Colon (tissue), 2 donors: ENCODE measurements around the gene DVL2.

Experiments
- FAIRE-seq: peaks from 2 replicates; lab custom pipeline; 2012; peaks lifted over from hg19 to GRCh38; lab: Jason Lieb, UNC
- donor health status: control.
- donor health status: control.

DVL2 gene

DNA sequence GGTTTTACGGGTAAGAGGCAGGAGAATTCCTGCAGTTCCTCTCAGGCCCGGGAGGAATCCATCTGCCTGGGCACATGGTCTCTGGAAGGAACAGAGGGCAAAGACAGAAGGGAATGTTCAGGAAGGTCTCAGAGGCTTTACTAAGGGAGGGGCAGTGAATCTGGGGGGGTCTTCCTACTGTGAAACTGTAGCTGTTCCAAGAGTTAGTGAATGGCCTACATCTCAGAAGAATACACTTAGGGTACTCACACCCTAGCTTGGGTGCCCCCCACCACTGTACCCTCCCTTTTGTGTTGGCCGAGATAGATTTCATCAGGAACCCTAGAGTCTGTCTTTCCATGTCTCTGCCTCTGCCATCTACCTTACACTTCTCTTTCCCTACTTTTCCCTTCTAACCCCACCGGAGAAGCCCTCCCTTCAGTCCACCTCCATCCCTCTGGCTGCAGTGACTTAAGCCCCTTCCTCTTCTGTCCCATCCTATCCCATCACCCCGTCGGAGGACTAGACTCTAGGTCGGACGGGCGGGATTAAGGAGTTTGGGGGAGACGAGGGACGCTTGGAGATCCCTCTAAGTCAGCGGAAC is 15.0 kb downstream of the DVL2 start:
- no peak for FAIRE-seq

DNA sequence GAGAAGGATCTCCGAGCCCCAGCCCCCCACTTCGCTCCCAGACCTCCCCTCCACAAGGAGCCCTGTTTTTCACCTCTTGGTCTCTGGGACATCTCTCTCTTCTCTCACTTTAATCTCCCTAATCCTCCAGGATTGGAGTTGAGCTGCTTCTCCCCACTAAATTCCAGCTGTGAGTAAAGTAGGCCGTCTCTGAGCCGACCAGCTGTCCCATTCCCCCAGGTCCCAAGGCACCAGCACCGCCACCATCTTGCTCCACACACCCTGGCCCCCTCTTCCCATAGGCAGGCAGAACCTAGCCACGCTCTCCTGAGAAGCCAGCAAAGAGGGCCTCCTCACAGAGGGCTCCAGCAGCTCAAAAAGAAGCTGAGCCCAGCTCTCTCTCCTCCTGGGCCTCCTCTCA is 15.6 kb downstream of the DVL2 start:
- FAIRE-seq = no peak

DNA sequence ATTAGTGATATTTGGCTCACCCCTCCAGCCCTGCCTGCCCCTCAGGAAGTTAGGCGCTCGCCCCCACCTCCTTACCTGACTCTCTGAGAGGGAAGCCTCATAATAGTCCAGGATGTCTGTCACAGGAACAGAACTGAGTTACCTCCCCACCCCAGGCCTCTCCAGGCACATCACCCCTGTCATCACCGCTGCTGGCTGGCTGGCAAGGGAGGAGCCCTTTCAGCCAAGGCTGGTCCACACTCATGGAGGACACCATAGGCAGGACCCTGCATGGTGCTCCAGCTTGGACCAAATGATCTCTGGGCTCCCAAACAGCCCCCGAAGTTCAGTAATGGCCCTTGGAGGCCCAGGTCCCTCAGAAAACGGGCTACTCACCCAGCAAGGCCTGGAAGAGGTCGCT is 16.2 kb downstream of the DVL2 start:
- no peak for FAIRE-seq

DNA sequence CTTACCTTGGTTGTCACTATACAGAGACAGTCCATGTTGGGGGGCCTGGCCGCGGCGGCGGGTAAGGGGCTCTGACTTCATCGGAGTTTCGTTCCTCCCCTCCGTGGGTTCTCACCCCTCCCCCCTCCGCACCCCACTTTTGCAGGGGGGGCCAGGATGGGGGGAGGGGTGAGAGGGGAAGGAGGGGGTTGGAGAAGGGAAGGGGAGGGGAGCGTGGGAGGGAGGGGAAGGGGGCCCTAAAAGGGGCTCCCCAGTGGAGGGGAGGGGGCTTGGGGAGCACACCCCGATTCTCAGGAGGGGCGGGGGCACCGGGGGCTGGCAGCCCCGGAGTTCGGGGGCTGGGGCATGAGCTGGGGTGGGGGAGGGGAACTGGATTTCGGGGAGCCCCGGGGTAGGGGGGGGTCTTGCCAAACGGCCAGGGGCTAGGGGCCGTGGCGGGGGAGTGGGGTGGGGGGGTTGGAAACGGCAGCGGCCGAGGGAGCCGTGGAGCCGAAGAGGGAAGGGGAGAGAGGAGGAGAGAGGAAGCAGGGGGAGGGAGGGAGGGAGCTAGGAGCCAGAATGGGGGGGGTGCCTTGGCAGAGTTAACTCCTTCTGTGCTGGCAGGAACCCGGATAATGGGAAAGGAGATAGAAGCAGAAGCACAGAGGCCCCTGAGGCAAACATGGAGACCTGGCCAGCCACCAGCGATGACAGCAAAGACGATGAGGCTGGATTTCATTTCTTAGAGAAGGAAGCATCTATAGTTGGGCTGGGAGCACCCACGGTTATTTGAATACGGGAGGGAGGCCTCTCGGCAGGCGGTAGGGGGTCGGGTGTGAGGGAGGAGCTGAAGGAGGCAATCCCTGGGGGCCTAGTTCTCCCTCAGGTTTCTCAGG is 17.0 kb downstream of the DVL2 start:
- FAIRE-seq = no peak

DNA sequence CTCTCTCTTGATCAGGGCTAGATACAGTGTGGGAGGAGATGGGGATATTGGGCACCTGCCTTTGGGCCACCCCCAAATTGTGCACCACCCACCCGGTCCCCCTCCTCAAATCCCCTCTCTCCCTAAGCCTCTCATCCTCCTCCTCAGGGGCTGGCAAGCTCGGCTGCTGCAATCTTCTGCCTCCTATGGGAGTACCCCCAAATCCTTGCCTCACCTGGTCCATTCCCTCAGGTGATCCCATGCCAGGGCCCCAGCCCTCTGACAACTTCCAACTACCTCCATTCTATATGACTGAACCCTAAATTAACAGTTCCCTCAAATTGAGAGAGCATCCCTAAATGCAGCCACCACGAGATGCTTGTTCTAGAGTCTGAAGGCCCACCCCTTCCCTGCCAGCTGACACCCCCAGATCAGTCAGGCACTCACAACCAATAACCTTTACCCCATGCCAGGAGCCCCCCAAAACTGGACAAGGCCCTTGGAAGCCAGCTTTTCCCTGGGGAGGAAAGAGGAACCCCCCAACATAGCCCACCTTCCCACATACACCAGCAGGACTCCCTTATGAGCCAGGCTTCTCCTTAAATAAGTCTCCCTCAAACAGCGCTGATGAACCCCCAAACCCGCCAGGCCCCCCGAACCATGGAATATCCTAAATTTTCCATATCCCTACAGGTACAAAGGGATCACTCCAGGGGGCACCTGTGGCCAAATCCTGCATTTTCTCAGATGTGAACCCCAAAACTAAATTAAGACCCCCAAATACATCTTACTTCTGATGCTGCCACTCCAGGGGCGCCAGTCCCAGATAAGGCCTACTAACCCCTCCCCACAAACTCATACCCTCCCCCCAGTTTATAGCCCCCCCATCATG is 17.8 kb downstream of the DVL2 start:
- FAIRE-seq = no peak

DNA sequence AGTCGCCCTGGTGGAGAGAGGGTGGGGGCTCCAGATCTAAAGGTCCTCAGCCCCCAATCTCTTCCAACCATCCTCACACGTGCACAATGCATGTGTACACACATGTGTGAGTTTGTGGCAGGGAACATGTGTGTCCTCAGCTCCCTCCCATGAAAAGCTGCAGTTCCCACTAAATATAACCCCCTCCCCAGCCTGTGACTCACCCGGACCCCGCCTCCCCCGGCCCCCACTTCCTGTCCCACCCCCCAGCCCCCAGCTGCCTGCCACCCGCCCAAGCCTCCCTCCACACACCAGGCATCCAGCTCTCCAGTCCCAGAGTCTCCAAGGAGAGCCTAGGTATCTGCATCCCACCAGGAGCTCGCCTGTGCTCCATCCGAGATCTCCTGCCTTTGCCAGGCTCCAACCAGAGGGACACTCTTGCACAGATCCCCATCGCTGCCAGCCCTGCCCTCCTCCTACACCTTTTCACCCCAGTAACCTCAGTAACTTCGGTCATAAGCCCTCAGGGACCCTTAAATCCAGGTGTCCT is 18.6 kb downstream of the DVL2 start:
- FAIRE-seq = no peak

DNA sequence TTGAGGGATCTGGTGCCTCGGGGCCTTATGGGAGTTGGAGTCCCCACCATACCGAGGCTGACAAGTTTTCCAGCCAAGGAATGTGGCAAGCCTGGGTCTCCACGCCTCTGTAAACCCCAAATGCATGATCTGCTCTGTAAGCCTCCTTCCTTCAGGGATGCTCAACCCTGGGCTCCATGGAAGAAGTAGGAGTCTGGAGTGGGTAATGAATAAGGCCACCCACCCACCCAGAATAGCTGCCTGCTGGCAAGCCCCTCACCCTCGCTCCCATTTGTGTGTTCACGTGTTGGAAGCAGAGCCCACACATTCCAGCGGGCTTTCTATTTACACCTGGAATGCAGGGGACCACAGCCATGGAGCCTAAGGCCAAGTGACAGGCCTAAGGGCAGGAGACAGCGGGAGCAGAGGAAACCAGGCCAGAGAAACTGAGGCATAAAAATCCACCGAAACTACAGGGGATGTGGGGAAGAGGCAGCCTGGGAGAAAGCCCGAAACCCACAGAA is 19.1 kb downstream of the DVL2 start:
- FAIRE-seq = no peak

DNA sequence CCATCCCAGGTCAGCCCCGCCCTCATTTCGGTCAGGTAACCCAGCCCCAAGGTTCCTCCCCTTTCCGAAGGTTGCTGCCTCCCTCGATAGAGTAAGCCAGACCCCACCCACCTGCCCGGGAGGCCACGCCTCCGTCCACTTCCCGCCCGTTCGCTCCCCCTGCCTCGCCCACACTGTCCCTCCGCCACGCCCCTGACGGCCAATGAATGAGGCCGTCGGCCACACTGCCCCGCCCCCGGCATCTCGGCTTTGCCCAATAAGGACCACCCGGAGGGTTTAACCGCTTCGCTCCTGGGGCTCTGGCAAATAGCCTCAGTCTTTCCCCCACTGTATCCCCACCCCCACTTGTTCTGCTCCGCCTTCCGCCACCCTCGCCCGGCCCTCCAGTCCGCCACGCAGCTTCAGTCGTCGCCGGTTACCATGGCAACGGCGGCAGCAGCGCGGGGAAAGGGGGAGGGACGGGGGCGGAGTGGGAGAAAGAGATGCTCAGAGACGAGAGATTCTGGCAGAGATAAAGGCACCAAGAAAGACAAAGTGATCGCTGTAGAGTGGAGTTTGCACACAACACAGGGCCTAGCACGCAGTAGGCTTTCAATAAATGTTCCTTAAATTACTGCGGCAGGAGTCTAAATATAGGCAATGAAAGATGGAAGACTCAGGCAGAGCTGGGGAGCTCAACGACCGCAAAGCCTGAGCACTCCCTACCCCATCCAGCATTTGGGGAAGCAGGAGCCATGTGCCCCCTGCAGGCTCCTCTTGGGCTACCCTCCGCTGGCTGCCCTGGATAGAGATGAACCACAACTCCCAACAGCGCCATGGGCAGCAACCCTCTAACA is 19.8 kb downstream of the DVL2 start:
- FAIRE-seq = no peak

DNA sequence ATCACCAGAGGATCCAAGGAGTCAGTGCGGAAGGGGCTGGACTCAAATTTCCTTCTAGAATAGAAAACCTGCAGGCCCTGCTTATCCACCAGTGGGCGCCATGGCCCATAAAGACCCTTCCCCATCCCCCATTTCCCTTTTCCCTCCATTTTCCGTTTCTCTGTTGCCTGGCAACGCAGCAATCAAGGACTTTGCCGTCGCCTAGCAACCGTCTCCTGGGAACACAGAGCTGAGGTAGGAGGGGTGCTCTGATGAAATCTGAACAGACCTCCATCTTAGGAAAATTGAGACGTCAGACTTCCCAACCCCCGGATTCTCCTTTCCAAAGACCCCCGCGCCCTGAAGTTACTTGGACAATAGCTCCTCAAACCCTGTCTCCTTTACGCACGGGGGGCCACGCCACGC is 20.4 kb downstream of the DVL2 start:
- no peak for FAIRE-seq

DNA sequence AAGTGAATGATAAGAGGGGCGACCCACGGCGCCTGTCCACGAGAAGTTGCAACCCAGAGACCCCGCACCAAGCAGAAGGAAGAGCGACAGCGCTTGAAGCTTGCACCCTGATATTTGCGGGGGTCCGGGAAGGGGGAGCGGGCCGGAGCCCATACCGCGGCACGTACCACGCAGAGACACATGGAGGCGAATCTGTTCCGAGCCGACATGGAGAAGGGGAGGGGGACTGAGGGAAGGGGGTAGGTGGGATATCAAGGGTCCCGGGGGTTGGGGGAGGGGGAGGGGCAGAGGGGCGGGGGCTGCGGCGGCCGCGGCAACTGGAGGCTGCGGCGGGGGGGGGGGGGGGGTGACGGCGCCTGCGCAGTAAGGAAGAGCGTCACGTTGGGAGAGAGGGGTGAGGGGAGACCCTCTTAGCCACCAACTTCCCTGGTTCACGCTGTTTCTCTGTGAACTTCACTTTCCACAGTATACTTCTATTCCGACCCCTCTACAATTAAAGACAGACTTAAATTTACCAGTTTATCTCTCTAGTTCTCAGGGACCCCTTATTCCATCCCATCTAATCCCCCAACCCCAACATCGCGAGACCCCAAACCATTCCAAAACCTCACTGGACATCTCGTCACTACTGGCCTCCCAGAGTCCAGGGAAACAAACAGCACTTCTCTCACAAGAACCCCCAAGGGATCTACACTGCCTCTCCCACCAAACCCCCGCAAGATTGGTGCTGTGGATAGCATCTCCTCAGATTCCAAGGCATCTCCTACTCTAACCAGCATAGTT is 22.6 kb downstream of the DVL2 start:
- no peak for FAIRE-seq

DNA sequence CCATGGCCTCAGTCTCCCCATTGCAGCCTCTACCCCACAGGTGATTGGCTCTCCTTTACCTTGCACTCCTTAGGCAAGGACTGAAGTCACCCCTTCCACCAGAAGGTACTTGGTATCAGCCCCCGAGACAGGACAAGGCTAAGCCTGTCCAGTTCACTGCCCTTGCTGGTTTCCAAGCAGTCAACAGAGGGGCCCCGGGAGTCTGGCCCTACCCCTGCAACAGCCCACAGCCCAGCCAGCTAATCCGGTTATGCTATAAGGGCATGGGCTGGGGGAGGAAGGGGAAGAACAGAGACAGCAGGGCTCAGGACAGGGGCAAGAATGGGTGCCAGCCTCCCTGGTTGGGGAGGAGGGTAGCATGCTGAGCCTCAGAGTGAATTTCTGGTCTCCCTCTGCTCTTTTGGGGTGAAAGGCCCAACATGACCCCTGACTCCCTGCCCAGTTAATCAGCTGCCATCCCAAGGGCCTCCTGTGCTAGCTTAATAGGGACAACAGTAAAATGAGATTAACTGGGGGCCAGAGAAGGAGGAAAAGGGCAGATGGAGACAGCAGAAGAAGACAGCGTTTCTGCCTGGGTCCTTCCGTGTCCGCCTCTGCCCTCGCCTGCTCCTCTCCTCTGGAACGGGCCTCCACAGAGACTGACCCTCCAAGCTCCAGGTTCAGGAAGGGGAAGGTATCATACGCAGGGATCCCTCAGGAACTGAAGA is 25.4 kb downstream of the DVL2 start:
- no peak for FAIRE-seq

DNA sequence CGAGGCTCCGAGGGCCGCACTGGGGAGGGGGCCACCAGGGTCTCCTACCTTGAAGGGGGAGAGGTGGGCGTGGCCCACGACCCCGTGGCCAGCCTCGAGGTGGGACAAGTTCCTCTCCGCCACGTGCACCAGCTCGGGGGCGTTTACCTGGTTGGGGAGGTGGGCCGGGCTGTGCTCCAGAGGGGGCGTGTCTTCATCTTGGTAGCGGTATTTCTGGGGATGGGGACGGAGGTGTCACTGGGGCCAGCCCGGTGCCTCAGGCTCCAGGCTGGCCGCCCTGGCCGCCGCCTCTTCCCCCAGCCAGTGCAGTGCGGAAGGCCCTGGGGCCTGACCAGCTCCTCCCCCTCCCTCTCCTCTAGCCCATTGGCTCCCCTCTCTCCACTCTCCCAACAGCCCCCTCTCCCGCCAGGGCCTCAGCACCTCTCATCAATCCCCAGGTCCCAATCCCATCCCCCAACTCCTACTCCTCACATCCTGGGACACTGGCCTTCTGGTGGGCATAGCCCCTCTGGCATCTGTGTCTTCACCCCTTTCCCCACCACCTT is 26.2 kb downstream of the DVL2 start:
- FAIRE-seq = no peak

DNA sequence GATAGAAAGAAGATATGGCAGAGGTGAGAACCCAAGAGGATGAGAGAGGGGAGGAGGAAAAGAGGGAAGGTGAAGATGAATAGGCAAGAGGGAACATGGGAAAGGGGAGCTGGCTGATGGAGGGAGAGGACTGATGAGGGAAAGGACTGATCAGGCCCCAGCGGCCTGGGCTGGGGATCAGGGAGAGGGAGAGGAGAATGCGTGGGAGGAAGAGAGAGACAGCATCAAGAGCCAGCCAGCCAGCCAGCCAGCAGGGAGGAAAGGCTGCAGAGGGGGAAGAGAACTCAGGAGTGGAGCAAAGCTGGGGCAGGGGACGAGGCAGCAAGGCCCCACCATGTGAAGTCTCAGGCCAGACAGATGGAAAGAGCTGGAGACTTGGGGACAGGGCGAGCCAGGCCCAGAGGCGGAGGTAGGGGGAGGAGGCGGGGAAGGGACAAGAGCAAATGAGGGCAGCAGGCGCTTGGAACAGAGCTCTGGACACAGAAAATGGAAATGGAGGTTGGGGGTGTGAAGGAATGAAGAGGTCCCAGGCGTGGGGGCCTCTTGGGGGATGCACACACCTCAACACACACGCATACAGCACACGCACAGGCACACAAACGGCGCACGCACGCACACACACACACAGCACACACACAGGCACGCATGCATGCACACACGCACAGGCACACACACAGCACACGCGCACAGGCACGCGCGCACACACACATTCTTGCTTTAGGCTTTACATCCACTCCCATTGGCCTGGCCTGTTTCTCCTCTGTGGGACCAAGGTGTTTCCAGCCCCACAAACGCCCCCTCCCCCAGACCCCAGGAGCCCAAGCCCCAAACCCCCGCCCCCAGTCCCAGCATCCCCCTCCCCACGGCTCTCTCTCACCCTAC is 27.0 kb downstream of the DVL2 start:
- no peak for FAIRE-seq

DNA sequence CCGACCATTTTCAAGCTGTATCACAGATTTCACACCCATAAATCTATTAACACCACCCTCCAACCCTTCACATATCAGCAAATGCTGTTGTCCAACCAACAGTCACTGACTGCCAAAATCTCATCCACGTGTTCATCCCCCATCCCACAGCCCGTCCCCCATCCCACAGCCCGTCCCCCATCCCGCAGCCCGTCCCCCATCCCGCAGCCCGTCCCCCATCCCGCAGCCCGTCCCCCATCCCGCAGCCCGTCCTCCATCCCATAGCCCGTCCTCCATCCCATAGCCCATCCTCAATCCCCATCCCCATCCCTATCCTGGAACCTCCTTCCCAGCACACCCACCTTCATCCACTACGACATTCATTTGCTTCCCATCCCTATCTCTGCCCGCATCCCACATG is 28.8 kb downstream of the DVL2 start:
- FAIRE-seq = no peak

DNA sequence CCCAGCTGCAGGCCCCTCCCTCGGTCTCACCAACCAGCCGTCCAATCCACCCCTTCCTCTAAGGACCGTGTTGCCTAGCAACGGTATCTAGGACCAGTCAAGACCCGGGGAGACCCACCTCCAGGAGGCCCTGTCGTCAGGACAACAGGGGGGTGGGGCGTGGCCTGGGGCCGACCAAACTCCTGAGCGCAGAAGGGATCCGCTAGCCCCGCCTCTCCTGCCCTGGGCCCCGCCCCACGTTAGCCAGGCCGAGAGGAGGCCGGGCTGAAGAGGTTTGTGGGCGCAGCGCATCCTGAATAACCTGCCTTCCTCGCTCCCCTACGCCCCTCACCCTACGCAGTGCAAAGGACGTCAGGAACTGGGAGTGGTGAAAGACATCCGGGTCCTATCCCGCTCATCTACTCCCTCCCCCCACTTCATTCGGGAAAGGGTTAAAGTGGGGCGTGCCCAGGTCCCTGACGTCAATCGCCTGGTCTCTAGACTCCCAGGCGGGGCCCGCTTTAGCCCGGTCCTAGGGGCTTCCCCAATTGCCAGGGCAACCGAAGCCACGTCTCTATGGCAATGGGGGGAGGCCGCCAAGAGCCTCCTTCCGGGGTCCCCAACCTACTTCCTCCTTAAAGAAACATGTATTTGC is 29.4 kb downstream of the DVL2 start:
- FAIRE-seq = no peak

DNA sequence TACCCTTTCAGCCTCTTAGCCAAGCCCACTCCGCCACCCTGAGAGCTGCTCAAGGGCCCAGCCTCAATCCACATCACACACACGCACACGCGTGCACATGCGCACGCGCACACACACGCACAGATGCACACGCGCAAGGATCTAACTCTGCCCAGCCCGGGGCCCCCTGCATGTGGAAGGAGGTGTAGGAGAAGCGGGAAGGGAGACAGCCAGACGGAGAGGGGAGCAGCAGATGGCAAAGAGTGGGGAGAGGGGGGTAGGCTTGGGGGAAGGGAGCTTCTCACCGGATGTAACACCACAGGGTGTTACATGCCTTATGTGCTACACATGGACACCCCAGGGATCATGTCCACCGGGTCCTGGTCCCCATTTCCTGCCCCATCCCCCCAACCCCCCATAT is 30.0 kb downstream of the DVL2 start:
- no peak for FAIRE-seq

DNA sequence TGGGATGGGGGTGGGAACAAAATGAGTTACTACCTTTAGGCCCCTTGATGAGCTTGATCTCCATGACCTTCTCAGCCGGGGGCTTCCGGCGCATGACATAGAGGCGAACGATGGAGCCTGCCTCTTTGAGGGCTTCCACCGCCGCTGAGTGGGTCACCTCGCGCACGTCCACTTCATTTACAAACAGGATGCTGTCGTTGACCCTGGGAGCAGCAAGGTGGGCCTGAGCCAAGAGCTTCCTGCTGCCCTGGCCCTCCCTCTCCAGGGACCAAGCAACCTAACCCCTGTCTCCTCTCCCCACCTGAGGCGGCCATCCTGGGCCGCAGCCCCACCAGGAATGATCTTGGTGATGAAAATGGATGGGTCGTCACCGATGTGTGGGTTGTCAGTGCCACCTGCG is 30.9 kb downstream of the DVL2 start:
- FAIRE-seq = no peak

DNA sequence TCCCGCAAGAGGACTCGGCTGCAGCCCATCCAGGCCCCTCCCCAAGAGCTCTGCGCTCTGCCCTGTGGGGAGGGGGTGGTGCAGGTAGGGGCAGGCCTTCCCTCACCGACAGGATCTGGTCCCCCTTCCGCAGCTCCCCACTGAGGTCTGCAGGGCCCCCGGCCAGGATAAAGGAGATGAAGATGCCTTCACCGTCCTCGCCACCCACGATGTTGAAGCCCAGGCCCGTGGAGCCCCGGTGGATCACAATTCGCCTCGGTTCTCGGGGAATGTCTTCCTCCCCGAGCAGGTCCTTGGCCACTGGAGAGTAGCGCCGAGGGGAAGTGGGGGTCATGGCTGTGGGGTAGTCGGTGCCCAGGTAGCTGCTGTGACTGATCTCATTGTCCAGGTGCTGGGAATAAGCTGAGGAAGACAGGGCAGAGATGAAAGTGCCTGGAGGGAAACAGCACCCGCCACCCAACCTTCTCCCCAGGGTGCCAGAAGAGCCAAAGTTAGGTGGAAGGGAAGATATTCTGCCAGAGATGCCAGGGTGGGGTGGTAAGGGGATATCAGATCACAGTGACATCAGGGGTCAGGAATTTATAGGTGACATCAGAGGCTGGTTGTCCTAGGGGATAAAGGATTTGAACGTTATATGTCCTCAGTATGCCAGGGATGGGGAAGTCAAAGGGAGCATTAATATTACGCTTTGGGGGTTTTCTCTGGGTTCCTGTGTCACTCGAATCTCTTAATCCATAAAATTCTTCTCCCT is 37.5 kb downstream of the DVL2 start:
- FAIRE-seq = no peak
